ES-I3 (cell line): ENCODE results near the gene RP9.

Experiments used
- H3K36me3 ChIP-seq: 2 replicates; pipeline ENCODE4 v1.6.1; 2013; ENCODE audit warnings: mild to moderate bottlenecking, low read length, control low read depth, moderate library complexity; ENCODE audit not compliant: insufficient read depth
- H3K4me1 ChIP-seq: 2 replicates; pipeline ENCODE4 v1.6.1; 2013; ENCODE audit warnings: mild to moderate bottlenecking, control low read depth, low read length; ENCODE audit not compliant: insufficient read depth
- H3K9ac ChIP-seq: 2 replicates; pipeline ENCODE4 v1.6.1; 2013; ENCODE audit warnings: low read depth, mild to moderate bottlenecking, low read length, moderate library complexity
- H3K9me3 ChIP-seq: 2 replicates; pipeline ENCODE4 v1.6.1; 2013; ENCODE audit warnings: mild to moderate bottlenecking, low read length, moderate library complexity; ENCODE audit not compliant: control insufficient read depth, insufficient read depth

The RP9 gene, protein sequence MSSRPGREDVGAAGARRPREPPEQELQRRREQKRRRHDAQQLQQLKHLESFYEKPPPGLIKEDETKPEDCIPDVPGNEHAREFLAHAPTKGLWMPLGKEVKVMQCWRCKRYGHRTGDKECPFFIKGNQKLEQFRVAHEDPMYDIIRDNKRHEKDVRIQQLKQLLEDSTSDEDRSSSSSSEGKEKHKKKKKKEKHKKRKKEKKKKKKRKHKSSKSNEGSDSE

DNA sequence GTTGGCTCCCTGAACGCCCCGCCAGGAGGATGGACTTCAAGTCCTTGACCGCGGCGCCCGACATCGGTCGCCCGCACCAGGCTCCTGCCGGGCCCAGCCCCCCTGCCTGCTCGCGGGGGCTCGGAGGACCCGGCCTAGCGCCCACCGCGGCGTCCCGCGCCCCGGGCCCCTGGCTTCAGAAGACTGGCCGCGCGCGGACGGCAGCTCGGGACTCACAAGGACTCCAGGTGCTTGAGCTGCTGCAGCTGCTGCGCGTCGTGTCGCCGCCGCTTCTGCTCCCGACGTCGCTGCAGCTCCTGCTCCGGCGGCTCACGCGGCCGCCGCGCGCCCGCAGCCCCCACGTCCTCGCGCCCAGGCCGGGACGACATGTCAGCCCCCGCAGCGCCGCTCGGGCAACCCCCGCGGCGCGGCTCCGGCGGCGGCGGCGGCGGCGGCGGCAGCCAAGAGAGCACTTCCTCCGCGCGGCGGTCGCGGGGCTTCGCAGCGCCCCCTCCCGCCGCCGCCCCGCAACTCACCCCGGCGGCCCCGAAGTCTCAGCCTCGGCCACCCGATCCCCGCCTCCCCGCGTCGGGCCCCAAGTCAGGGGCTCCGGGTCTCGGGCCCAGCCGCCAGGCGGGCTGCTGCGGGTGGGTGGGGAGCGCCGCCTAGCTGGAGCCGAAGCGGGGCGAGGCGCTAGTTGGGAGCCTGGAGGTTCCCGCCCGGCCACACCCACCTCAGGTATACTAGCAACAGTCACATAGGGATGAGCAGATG lies at the start of gene RP9:
TSS of gene RP9 (minus strand) at position 400 of the 753 bp plus-strand sequence. CDS start at position 368, 32 bp downstream.
- Histone ChIP-seq H3K4me1 (no peaks in the 10 kb centered on the region; the same call in 1 of the 2 replicates), H3K9me3 (no peaks in the 10 kb centered on the region), H3K9ac (peak within 1 kb of the TSS; percentile 97), H3K36me3 (no peaks in the 10 kb centered on the region)

DNA sequence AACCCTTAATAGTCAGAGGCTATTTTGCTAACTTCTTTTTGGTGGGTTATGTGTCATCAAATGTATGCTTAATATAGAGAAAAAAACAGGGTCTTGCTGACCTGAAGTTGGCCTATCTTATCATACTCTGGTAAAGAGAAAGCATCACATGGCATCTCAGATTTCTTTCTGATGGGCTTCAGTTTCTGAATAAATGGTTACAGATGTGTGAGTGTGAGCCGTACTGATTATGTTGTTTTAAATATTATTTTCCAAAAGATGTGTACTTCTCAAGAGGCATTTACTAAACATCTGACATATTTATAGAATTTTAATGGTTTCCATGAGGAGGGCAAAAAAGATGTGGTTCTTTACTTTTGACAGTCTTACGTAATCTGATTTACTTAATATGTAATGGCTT lies 48.6 kb upstream of the RP9 start:
- H3K9ac ChIP-seq = no peak overlapping the region
- H3K36me3 ChIP-seq = no peaks in the 10 kb centered on the region
- H3K4me1 ChIP-seq = no peaks in the 10 kb centered on the region
- H3K9me3 ChIP-seq = no peaks in the 10 kb centered on the region

DNA sequence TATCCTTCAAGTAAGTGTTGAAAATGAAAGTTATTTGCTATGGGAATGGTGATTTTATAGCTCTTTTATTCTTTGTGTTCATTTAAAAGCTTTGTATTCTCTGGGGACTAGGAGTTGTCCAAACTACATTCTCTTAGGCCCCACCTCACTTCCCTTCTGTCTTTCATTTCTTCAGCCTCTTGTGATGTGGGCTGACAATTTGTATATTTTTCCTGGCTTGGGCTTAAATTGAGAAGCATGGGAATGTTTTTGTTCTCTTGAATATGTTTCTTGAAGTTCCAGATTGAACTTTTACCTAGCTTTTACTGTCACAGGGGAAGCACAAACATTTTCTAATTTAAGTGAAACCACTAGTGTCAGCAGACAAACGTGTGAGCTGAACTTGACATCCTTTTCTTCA lies 48.1 kb upstream of the RP9 start:
- H3K9me3 ChIP-seq = no peaks in the 10 kb centered on the region
- H3K36me3 ChIP-seq = no peaks in the 10 kb centered on the region
- no peak overlapping the region for H3K9ac ChIP-seq
- H3K4me1 ChIP-seq = no peaks in the 10 kb centered on the region

DNA sequence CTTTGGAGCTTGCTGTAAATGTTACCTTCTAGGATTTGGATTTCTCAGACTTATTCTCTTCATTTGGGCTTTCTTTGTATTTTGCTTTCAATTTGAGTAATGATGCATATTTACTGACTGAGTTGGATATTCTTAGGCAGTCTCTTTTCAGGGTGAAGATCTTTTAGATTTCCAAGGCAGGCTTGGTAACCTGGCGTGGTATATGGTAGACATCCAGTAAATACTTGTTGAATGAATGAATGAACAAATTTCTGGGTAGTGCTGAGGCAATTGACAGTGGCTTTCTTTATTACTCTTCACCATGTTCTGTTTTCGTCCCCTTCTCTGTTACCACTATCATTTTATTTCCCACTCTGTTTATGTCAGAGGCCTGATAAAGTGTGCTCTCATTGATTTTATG lies 47.2 kb upstream of the RP9 start:
- Histone ChIP-seq H3K36me3 (no peaks in the 10 kb centered on the region), H3K9me3 (no peaks in the 10 kb centered on the region), H3K4me1 (no peaks in the 10 kb centered on the region), H3K9ac (no peak overlapping the region)

DNA sequence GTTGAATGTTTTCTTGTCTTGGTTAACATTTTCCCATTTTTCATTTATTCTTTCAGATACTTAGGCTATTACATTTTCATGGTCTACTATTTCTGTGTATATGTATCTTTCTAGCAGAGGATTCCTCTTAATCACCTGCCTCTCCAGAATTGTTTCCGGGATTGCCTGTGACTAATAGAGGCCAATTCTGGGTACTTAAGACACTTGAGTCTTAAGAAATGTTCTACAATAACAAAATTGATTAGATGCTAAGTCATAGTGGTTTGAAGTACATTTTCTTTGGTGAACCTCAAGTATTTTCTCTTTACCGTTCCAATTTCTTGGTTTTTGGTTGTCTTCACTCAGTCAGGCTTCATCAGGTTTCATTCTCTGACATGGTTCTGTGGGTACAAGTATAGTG lies 46.6 kb upstream of the RP9 start:
- no peak overlapping the region for H3K9ac ChIP-seq
- no peaks in the 10 kb centered on the region for H3K9me3 ChIP-seq
- no peaks in the 10 kb centered on the region for H3K4me1 ChIP-seq
- no peaks in the 10 kb centered on the region for H3K36me3 ChIP-seq

DNA sequence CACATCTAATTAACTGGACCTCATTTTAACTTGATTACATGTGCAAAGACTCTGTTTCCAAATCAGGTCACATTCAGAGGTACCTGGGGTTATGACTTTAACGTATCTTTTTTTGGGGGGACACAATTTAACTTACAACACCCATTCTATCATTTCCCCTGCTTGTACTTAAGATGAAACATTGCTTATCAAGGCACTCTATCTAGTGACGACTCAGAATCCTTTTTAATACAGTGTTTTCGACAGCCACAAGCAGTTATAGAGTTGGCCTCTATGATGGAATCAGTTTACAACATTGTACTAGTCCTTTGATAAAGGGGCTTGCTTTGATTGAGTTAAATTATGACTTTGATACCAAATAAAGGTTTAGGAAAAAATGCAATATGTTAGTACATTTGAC lies 42.9 kb upstream of the RP9 start:
- H3K36me3 ChIP-seq = no peaks in the 10 kb centered on the region
- H3K9me3 ChIP-seq = no peaks in the 10 kb centered on the region
- no peaks in the 10 kb centered on the region for H3K4me1 ChIP-seq
- no peak overlapping the region for H3K9ac ChIP-seq

DNA sequence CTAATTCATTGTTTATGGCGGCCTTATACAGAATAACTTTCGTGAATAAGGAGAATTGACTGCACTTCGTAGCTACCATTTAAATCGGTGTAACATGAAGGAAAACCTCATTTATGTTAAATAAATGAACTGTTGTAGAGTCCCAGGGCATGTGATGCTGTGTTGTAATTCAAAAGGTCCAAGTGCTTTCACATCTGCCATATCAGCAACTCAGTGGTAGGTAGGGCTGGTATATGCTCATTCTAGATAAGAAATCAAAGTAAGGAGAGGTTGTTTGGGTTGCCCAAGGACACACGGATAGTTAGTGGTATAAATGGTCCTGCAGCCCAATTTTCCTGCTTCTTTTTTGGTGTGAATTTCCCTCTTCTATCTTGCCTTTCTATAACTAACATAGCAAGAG lies 36.0 kb upstream of the RP9 start:
- Histone ChIP-seq H3K36me3 (no peaks in the 10 kb centered on the region), H3K4me1 (no peaks in the 10 kb centered on the region), H3K9ac (no peak overlapping the region), H3K9me3 (no peaks in the 10 kb centered on the region)

DNA sequence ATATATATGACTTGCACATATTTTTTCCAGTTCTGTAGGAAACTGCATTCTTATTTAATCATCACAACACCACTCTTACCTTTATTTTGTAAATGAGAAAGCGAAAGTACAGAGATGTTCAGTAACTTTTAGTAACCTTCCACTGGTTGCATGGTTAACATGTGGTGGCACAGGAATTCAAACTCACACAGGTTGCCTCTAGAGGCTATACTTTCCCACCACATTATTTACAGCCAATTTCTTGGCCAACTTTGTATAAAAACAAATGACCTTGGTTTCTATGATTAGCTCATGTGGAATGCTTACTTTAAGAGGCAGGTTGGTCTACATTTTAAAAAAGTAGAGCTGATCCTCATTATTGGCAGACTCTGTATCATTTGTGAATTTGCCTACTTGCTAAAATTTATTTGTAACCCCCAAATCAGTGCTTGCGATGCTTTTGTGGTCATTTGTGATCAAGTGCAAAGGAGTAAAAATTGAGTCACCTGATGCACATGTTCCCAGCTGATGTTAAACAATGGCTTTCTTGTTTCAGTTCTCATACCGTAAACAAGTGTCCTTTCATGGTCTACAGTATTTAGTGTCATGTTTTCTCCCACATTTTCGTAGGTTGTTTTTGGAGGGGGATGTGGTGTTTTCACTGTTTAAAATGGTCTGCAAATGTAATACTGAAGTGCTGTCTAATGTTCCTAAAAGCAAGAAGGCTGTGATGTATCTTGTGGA lies 35.0 kb upstream of the RP9 start:
- Histone ChIP-seq H3K9ac (no peak overlapping the region), H3K36me3 (no peaks in the 10 kb centered on the region), H3K4me1 (no peaks in the 10 kb centered on the region), H3K9me3 (no peaks in the 10 kb centered on the region)

DNA sequence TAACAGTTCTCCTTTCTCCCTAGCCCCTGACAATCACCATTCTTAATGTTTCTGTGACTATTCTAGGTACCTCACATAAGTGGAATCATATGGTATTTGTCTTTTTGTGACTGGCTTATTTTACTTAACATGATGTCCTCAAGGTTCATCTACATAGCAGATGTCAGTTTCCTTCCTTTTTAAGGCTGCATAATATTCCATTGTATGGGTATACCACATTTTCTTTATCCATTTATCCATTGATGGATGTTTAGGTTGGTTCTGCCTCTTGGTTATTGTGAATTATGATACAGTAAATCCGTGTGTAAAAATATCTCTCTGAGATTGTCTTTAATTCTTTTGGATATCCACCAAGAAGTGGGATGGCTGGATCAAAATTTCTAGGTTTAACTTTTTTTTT lies 33.4 kb upstream of the RP9 start:
- H3K9me3 ChIP-seq = no peaks in the 10 kb centered on the region
- no peaks in the 10 kb centered on the region for H3K36me3 ChIP-seq
- no peaks in the 10 kb centered on the region for H3K4me1 ChIP-seq
- H3K9ac ChIP-seq = no peak overlapping the region

DNA sequence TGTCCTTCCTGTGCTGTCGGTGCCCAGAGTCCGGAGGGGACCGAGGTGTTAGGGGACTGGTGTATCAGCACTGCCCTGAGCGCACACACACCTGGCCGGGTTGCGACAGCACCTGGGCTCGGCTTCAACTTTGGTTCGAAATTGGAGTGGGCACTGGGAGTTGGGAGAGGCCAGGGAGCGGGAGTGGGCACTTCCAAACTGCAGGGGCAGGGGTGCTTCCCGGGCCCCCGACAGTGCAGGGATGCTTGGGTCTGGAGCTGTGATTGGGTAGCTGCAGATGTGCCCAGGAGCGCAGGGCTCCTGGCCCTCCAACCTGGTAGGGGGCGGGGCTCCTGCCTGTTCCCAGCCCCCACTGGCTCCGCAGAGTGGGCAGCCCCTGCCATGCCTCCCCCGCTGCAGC lies 27.9 kb upstream of the RP9 start:
- Histone ChIP-seq H3K36me3 (no peaks in the 10 kb centered on the region), H3K9me3 (no peaks in the 10 kb centered on the region), H3K4me1 (no peaks in the 10 kb centered on the region), H3K9ac (no peak overlapping the region; the same call in 1 of the 2 replicates)

DNA sequence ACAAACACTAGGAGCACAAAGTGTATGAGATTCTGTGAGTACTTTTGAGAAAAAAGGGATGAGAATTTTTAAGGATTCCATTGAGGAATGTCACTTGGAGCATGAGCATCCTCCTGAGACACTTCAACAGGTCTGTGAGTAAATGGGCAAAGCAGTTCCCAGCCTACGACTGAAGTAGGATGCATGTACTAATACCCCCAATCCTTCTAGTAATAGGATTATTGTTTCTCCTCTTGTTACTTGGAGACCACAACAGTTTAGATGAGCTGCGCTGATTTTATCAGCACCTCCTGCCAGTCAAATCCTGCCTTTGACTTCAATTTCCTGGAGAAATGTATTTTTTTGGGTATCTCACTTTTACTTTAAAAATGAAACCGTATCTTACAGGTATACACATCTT lies 21.0 kb upstream of the RP9 start:
- peak overlapping the region; percentile 97; the same call in 1 of the 2 replicates for H3K9ac ChIP-seq
- no peaks in the 10 kb centered on the region for H3K9me3 ChIP-seq
- no peaks in the 10 kb centered on the region for H3K36me3 ChIP-seq
- H3K4me1 ChIP-seq = no peaks in the 10 kb centered on the region

DNA sequence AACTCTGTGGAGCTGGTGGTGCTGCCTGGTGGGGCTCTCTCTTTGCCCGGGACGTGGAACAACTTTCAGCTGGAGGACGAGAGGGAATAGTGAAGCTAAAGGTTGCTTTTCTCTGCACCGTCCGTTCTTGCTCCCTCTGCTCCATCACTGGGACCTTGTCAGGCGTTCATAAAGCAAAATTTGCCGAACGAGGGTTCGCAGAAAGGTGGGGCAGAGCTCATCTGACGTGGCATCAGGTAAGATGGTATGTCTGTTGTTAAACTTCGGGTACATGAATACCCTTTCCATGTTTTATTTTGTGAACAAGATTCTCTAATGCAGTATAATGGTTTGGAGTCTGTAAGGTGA lies 20.6 kb upstream of the RP9 start:
- Histone ChIP-seq H3K9me3 (no peaks in the 10 kb centered on the region), H3K9ac (peak overlapping the region; percentile 97; the same call in 1 of the 2 replicates), H3K4me1 (no peaks in the 10 kb centered on the region), H3K36me3 (no peaks in the 10 kb centered on the region)

DNA sequence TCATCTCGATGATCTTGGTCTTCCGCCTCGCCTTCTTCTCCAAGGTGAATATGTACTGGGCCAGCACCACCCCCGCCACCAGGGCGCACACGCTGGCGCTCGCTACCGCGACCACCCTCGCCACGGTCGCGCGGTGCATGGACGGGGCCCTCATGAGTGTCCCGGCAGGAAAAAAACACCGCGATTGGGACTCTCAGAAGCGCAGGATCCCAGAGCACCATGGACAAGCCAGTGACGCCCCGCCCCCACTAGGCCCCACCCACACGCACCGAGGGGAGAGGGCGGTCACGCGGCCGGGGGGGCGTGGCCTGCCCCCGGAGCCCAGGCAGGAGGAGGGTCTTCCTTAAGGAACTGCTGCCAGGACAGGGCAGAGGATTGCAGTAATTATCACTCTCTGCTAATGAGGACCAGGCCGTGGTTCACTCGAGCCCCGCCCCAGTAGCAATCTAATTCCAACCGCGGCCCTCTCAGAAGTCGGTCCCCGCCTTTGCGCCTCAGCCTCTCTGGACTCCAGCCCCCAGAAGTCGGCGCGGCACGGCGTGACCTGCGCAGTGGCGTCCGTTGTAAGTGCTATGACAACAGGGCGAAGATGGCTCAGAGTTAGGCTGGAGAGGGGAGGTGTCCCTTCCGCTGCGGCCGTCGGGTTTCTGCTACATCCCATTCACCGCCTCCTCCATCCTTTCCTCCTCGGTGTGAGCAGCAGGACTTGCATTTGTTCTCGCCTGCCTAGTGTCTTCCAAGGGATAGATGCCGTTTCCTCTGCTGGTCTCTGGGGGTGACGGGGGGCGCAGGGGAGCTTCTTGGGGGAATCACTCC lies 20.0 kb upstream of the RP9 start, which contains the start of gene BBS9:
TSS of gene BBS9 (plus strand) at position 575 of the 816 bp plus-strand sequence. CDS start 16,689 bp downstream, outside the sequence.
- Histone ChIP-seq H3K36me3 (no peaks in the 10 kb centered on the region), H3K4me1 (no peaks in the 10 kb centered on the region)

DNA sequence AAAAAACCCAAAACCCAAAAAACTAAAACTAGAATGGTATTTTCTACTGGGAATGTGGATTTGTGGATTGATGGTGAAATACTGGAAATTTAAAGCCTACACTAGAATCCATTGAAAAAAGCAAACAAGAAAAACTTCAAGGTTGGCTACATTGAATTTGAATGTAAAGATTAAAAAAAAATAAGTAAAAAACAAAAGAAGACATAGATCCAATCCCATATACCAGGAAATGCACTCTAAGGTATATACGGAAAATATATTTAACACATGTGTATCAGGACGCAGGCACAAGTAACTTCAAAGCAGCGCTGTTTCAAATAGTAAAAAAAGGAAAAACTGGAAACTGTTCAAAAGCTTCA lies 19.4 kb upstream of the RP9 start:
- Histone ChIP-seq H3K9me3 (no peaks in the 10 kb centered on the region), H3K36me3 (no peaks in the 10 kb centered on the region), H3K4me1 (no peaks in the 10 kb centered on the region)

More for the DNA sequence above, 20.0 kb upstream of the RP9 start, which contains the start of gene BBS9:
- peak within 1 kb of the TSS; percentile 97 for H3K9ac ChIP-seq
- H3K9me3 ChIP-seq = no peaks in the 10 kb centered on the region

More for the DNA sequence above, 19.4 kb upstream of the RP9 start:
- H3K9ac ChIP-seq = peak overlapping the region; percentile 97
